Naive thymus-derived CD8-positive, alpha-beta T cell (primary cell): ENCODE data around the gene MARCHF10. TPM values are rescaled to one million over a fixed set of nuclear protein-coding genes. Genes with fewer than 3 reads are reported as not detected.

Source experiments
- ATAC-seq, 2 donors: fragments of 150-1000 bp; cut with Tn5 transposase in 1 of 2; sonication (Bioruptor Pico), chemical (Tn5 transposase) in 1 of 2; 1 replicate in 1 of 2; 2 replicates in 1 of 2; pipeline ENCODE4 v1.10.0; 2021; ENCODE audit warnings: mild to moderate bottlenecking in 2 of 2, moderate library complexity in 2 of 2
- POLR2A ChIA-PET: fragments of 350-600 bp; sonication (Branson Sonifier 250); formaldehyde crosslinking; loops from one replicate; lab custom pipeline; 2021; ENCODE audit warnings: antibody characterized with exemption; lab: Charles Lee
- DNase-seq, 10 donors: peaks; one replicate each; pipeline versions ENCODE4 v3.0.0 to v3.0.0-alpha.2; 2020 to 2022
- H3K27ac Mint-ChIP-seq, 10 donors: one replicate each; pipeline ENCODE4 v1.8.0; 2020 to 2022; ENCODE audit warnings: mild to moderate bottlenecking in 10 of 10, mixed read lengths in 10 of 10, moderate library complexity in 4 of 10, inconsistent platforms in 1 of 10
- H3K27me3 Mint-ChIP-seq, 5 donors: one replicate each; pipeline ENCODE4 v1.8.0; 2021 to 2022; ENCODE audit warnings: mixed read lengths in 5 of 5
- H3K36me3 Mint-ChIP-seq, 3 donors: one replicate each; pipeline ENCODE4 v1.8.0; 2020 to 2022; ENCODE audit warnings: mixed read lengths in 3 of 3, mild to moderate bottlenecking in 2 of 3, inconsistent platforms in 1 of 3
- H3K4me1 Mint-ChIP-seq, 4 donors: one replicate each; pipeline ENCODE4 v1.8.0; 2021 to 2022; ENCODE audit warnings: mixed read lengths in 4 of 4
- H3K4me3 Mint-ChIP-seq, 10 donors: one replicate each; pipeline ENCODE4 v1.8.0; 2020 to 2022; ENCODE audit warnings: mild to moderate bottlenecking in 10 of 10, mixed read lengths in 10 of 10, moderate library complexity in 6 of 10, inconsistent platforms in 1 of 10
- H3K9me3 Mint-ChIP-seq, 9 donors: one replicate each; pipeline ENCODE4 v1.8.0; 2020 to 2022; ENCODE audit warnings: mixed read lengths in 9 of 9, mild to moderate bottlenecking in 3 of 9, inconsistent platforms in 1 of 9, moderate library complexity in 1 of 9
- polyA plus RNA-seq, 3 donors: library from polyadenylated mRNA; unstranded; fragments of 300-500 nt; fragmentation: Illumina TruSeq; gene quantifications; one replicate each; pipeline ENCODE4 v1.2.3, GENCODE V29; 2021
- total RNA-seq, 8 experiments: library from RNA in 2 of 8; stranded (reverse) in 2 of 8; gene quantifications; one replicate each; pipeline ENCODE4 v1.2.3 and lab custom pipeline; 2021 to 2026

MARCHF10 gene
- total and polyA plus RNA-seq, 5 experiments from 2014 or later: 0.42 to 1.7 (median 0.69) TPM

DNA sequence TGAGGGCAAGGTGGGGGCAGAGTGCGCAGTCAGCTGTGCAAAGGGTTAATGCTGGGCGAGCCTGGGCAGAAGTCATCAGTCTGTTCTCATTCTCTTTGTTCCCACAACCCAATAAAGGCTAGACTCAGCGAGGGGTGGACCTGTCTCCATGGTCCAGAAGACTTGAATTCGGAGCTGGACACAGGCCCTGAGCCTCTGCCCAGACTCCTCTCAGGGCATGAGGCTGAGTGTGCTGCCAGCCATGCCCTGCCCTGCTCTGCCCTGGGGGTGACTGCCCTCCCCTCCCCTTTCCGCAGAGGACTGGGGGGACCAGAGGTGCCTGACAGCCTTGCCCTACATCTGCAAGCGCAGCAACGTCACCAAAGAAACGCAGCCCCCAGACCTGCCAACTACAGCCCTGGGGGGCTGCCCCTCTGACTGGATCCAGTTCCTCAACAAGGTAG is 126.2 kb downstream of the MARCHF10 start:
- H3K9me3 Mint-ChIP-seq: no peaks in the 10 kb centered on the region
- no peaks in the 10 kb centered on the region for H3K4me1 Mint-ChIP-seq
- H3K36me3 Mint-ChIP-seq: no peaks in the 10 kb centered on the region
- H3K27ac Mint-ChIP-seq: no peak overlapping the region
- POLR2A ChIA-PET: no interaction called here
- no peak for DNase-seq
- no peak overlapping the region for H3K4me3 Mint-ChIP-seq
- ATAC-seq: no peak
- H3K27me3 Mint-ChIP-seq: no peaks in the 10 kb centered on the region

DNA sequence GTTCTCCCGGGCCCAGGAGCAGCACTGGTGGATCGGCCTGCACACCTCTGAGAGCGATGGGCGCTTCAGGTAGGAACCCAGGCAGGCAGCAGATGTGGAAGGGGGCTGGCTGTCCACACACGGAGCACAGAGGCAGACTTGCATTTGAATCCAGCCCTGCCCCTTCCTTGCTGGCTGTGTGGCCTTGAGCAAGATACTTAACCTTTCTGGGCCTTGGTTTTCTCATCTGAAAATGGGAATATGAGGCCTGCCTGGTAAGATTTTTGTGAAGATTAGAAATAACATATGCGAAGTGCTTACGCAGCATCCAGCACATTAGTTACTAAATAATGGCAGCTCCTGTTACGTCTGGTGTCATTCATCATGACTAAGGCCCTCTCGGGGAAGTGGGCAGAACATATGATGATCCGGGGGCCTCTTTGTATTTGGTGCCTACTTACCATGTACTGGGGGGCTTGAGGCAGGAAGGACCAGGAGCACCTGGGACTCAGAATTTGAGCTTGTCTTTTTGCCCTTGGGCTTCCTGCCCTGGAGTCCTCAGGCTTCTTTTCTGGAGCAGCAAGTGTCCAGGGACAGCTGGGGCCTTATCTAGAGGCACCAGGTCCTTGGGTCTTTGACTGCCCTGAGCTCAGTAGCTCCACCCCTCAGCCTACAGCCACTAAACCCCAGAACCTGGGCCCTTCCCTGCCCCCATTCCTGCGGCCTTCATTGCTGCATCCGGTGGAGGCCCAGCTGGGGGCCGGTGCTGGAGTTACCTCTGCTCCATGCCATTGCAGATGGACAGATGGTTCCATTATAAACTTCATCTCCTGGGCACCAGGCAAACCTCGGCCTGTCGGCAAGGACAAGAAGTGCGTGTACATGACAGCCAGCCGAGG is 126.8 kb downstream of the MARCHF10 start:
- H3K27ac Mint-ChIP-seq: peak overlapping the region in 1 of 10 donors; percentile 24

DNA sequence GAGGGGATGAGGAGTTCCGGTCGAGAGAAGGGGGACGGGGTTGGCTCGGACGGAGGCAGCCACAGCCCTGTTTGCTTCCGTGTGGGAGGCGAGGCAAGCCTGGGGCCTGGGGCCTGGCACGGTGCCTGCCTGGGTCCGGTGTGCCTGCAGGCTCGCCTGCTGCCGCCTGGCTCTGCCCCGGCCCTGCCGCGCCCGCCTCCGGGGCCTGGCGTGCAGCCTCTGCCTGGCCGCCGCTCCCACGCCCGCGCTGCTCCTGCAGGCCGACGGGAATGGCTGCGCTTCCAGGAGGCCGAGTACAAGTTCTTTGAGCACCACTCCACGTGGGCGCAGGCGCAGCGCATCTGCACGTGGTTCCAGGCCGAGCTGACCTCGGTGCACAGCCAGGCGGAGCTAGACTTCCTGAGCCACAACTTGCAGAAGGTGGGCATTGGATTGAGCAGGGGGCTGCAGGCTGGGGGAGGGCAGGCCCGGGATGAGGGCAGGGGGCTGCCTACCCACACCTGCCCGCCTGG is 127.5 kb downstream of the MARCHF10 start:
- Mint-ChIP-seq H3K9me3 (no peaks in the 10 kb centered on the region), H3K27ac (no peak overlapping the region), H3K36me3 (no peaks in the 10 kb centered on the region), H3K27me3 (no peaks in the 10 kb centered on the region), H3K4me3 (no peak overlapping the region), H3K4me1 (no peaks in the 10 kb centered on the region)
- POLR2A ChIA-PET: no interaction called here
- no peak for ATAC-seq
- no peak for DNase-seq

More for the DNA sequence above, 126.8 kb downstream of the MARCHF10 start:
- H3K36me3 Mint-ChIP-seq: no peaks in the 10 kb centered on the region
- H3K27me3 Mint-ChIP-seq: no peaks in the 10 kb centered on the region
- DNase-seq (no peak), ATAC-seq (no peak)
- H3K9me3 Mint-ChIP-seq: no peaks in the 10 kb centered on the region
- no peak overlapping the region for H3K4me3 Mint-ChIP-seq
- no peaks in the 10 kb centered on the region for H3K4me1 Mint-ChIP-seq
- POLR2A ChIA-PET: no interaction called here

DNA sequence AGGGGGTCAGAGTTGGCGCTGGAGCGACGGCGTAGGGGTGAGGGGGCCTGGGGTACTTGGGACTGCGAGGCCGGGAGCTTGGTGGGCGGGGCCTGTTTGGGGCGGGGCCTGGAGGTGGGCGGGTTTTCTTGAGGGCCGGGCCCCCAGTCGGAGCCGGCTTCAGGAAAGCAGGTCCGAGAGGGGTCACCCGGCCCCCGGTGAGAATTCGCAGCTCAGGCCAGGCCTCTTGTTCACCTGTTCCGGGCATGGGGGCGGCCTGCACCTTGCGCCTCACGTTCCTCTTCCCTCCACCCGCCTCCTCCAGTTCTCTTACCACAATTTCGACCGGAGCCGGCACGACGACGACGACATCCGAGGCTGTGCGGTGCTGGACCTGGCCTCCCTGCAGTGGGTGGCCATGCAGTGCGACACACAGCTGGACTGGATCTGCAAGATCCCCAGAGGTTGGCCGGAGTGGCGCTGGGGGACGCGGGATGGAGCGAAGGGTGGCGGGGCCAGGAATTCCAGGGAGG is 128.2 kb downstream of the MARCHF10 start:
- Mint-ChIP-seq H3K4me1 (no peaks in the 10 kb centered on the region), H3K27ac (no peak overlapping the region), H3K4me3 (no peak overlapping the region), H3K27me3 (no peaks in the 10 kb centered on the region), H3K36me3 (no peaks in the 10 kb centered on the region), H3K9me3 (no peaks in the 10 kb centered on the region)
- no peak for ATAC-seq
- POLR2A ChIA-PET: no interaction called here
- no peak for DNase-seq

DNA sequence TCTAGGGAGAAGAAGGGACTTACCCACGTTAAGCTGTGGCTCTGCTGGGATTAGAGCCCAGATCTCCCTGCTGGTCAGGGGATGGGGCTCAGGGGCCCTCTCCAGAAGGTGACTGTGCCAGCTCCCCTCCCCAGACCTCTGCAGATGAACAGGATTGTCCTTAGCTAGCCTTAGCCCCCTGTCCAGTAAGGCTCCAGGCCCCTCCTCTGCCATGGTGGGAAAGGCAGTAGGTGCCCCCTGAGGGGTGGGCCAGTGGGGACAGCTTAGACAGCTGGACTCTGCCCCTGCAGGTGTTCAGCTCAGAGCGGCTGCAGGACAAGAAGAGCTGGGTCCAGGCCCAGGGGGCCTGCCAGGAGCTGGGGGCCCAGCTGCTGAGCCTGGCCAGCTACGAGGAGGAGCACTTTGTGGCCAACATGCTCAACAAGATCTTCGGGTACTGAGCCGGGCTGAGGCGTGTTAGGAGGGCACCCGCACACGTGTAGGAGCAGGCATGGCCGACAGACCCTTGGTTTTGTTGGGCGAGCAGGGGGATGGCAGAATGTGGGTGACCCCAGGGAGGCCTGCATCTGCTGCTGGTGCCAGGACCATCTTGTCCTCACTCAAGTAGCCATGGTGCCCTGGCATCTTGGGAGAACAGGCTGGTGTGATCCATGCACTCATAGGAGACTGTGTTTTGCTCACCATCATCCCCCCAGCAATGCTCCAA is 129.7 kb downstream of the MARCHF10 start:
- H3K36me3 Mint-ChIP-seq: no peaks in the 10 kb centered on the region
- POLR2A ChIA-PET: no interaction called here
- no peaks in the 10 kb centered on the region for H3K27me3 Mint-ChIP-seq
- ATAC-seq: no peak
- no peak for DNase-seq
- no peak overlapping the region for H3K27ac Mint-ChIP-seq
- H3K4me3 Mint-ChIP-seq: no peak overlapping the region
- H3K4me1 Mint-ChIP-seq: no peaks in the 10 kb centered on the region
- no peaks in the 10 kb centered on the region for H3K9me3 Mint-ChIP-seq

DNA sequence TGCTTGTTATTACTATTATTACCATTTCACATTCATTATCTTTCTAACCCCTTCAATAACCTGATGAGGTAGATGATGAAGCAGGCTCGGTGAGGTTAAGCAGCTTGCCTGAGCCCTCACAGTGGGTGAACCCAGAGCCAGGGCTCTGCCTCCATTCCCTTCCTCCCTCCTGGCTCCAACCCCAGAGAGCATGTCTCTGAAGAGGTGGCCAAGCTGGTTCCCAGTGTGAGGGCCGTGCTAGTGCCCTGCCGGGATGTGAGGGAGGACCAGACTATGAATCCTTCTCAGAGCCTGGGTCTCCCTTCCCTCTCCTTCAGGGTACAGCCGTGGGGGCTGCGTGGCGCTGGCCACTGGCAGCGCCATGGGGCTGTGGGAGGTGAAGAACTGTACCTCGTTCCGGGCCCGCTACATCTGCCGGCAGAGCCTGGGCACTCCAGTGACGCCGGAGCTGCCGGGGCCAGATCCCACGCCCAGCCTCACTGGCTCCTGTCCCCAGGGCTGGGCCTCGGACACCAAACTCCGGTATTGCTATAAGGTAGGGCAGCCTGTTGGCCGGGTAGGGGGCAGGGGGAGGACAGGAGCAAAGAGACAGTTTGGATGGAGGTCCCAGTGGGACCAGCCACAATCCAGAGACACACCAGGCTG is 131.0 kb downstream of the MARCHF10 start:
- H3K36me3 Mint-ChIP-seq: peaks cover 0 to 2% (median 0%) of the 10 kb centered on the region in 3 donors
- H3K4me3 Mint-ChIP-seq: no peak overlapping the region
- peaks cover 1 to 4% (median 4%) of the 10 kb centered on the region in 4 donors for H3K4me1 Mint-ChIP-seq
- POLR2A ChIA-PET: no interaction called here
- H3K27ac Mint-ChIP-seq: peak overlapping the region in 1 of 10 donors; percentile 59
- H3K9me3 Mint-ChIP-seq: no peaks in the 10 kb centered on the region
- no peaks in the 10 kb centered on the region for H3K27me3 Mint-ChIP-seq
- no peak for ATAC-seq
- DNase-seq: no peak

DNA sequence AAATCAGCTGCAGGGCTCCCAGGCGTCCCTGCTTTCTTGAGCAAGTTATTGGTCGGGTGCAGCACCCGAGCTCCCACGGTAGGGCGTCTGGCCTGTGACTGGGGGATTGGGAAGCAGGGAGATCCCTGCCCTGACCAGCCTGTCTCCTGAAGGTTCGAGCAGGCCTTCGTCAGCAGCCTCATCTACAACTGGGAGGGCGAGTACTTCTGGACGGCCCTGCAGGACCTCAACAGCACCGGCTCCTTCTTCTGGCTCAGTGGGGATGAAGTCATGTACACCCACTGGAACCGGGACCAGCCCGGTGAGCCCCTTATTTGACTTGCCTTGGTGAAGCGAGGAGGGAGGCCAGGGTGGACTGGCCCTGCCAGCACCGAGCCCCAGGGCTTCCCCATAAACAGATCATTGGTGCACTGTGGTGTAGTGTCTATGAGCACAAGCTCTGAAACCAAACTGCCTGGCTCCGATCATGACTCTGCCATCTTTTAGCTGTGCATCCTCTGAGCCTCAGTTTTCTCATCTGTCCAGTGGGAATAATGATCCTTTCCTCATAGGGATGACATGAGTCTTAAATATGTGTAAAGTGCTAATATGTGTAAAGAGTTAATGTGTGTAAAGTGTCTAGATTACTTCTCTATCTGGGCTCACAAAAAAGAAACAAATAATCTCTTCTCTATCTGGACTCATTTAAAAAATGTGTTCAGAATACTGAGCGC is 131.7 kb downstream of the MARCHF10 start:
- Mint-ChIP-seq H3K9me3 (no peaks in the 10 kb centered on the region), H3K4me3 (no peak overlapping the region), H3K4me1 (peaks cover 1 to 7% (median 4%) of the 10 kb centered on the region in 4 donors), H3K27ac (no peak overlapping the region), H3K27me3 (no peaks in the 10 kb centered on the region), H3K36me3 (peaks cover 0 to 2% (median 0%) of the 10 kb centered on the region in 3 donors)
- POLR2A ChIA-PET: no interaction called here
- DNase-seq (no peak), ATAC-seq (no peak)

DNA sequence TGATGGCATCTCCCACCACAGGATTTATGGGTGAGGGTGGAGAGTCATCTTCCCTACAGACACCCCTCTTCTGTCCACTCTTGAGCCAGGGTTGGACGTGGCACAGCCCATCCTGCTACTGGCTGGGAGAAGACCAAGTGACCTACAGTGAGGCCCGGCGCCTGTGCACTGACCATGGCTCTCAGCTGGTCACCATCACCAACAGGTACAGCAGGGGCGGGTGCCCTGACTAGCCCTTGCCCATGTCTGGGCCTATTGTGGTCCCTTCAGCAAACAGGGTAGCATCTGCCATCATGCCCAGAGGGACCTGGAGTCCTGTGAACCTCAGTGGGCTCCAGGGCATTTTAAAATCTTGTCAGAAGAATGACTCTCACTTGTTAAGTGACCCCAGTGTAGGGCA is 132.4 kb downstream of the MARCHF10 start:
- no peak for DNase-seq
- no peak overlapping the region for H3K4me3 Mint-ChIP-seq
- peaks cover 0 to 2% (median 0%) of the 10 kb centered on the region in 3 donors for H3K36me3 Mint-ChIP-seq
- POLR2A ChIA-PET: no interaction called here
- no peak for ATAC-seq
- H3K9me3 Mint-ChIP-seq: no peaks in the 10 kb centered on the region
- H3K4me1 Mint-ChIP-seq: peaks cover 1 to 7% (median 4%) of the 10 kb centered on the region in 4 donors
- H3K27ac Mint-ChIP-seq: no peak overlapping the region
- H3K27me3 Mint-ChIP-seq: no peaks in the 10 kb centered on the region

DNA sequence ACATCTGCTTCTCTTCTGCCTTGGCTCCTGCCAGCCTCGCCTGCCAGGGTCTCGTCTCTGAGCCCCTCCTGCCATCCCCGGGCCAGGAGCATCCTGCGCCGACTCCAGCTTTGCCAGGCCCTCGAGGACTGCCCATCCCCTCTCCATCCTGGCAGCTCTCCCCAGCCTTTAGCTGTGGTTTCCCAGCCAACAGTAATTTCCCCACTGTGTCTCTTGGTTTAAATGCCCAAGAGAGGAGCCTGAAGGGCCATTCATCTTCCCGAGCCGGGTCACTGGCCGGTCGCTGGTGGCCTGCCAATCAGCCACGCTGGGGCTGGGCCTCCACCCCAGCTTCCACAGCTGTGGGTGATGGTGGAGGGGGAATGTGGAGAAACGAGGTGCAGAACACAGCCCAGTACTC is 132.9 kb downstream of the MARCHF10 start:
- DNase-seq: no peak
- H3K4me1 Mint-ChIP-seq: peaks cover 1 to 7% (median 4%) of the 10 kb centered on the region in 4 donors
- POLR2A ChIA-PET: no interaction called here
- H3K27ac Mint-ChIP-seq: no peak overlapping the region
- H3K9me3 Mint-ChIP-seq: no peaks in the 10 kb centered on the region
- H3K27me3 Mint-ChIP-seq: no peaks in the 10 kb centered on the region
- peaks cover 0 to 2% (median 0%) of the 10 kb centered on the region in 3 donors for H3K36me3 Mint-ChIP-seq
- H3K4me3 Mint-ChIP-seq: no peak overlapping the region
- no peak for ATAC-seq

DNA sequence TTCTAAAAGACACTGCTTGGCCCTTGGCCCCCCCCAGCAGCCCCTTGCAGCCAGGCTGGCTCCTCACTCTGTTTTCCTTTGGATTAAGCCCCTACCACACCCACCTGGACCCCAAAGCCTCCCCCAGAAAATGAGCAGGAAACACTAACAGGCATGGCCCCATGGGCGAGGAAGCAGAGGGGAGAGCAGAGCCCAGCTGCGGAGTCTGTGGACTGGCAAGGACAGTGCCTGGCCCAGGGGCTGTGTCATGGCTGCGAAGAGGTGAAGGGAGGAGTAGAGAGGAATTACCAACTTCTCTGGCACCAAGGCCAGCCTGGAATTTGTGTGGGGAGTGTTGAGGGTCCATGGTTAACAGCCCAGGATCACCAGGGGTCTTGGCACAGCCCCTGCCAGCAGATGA is 133.3 kb downstream of the MARCHF10 start:
- DNase-seq (no peak), ATAC-seq (no peak)
- Mint-ChIP-seq H3K4me3 (no peak overlapping the region), H3K9me3 (no peaks in the 10 kb centered on the region), H3K36me3 (peaks cover 0 to 2% (median 0%) of the 10 kb centered on the region in 3 donors), H3K27ac (no peak overlapping the region), H3K4me1 (peaks cover 1 to 7% (median 4%) of the 10 kb centered on the region in 4 donors), H3K27me3 (no peaks in the 10 kb centered on the region)
- POLR2A ChIA-PET: no interaction called here

DNA sequence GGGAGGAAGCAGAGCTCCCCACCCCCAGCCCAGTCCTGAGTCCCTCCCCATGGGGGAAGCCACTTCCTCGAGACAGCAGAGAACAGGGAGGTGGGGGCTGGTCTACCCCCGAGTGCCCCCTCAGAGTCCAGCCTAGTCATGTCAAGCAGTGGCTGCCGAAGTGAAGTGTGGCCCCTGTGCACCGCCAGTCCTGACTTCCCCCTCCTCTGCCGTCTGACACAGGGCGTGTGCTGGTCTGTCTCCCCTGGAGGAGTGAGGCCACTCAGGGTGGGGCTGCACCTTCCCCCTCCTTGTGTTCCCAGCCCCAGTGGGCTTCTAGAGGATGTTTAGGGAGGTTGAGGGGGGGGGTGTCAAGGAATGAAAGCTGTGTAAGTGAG is 133.8 kb downstream of the MARCHF10 start:
- H3K27ac Mint-ChIP-seq: peak overlapping the region in 1 of 10 donors; percentile 21
- no peaks in the 10 kb centered on the region for H3K9me3 Mint-ChIP-seq
- POLR2A ChIA-PET: no interaction called here
- no peak for ATAC-seq
- no peak for DNase-seq
- H3K4me1 Mint-ChIP-seq: peaks cover 1 to 7% (median 4%) of the 10 kb centered on the region in 4 donors
- peaks cover 0 to 2% (median 0%) of the 10 kb centered on the region in 3 donors for H3K36me3 Mint-ChIP-seq
- H3K4me3 Mint-ChIP-seq: no peak overlapping the region
- no peaks in the 10 kb centered on the region for H3K27me3 Mint-ChIP-seq
